Right renal cortex interstitium (tissue), 3 donors: ENCODE data around the gene TRPM7. TPM values are rescaled to one million over a fixed set of nuclear protein-coding genes. Genes with fewer than 3 reads are reported as not detected.
"Not testable (repeated sequence)": the region's sequence is repeated elsewhere in the genome, so short reads cannot be mapped to it uniquely, and the experiment has no call there.

Experiments
- DNase-seq, 3 donors: peaks; one replicate each; pipeline ENCODE4 v3.0.0-alpha.2; 2013; ENCODE audit warnings: low read depth in 3 of 3, low spot score in 2 of 3
- polyA plus RNA-seq, 3 donors: library from polyadenylated mRNA; unstranded; fragments of 120-200 nt; gene quantifications; one replicate each; pipeline ENCODE4 v1.2.1, GENCODE V29; 2013; ENCODE audit not compliant: insufficient read length in 3 of 3

Gene TRPM7
- 10 to 100 TPM; 45.9 to 50.1 (median 48.5) TPM for polyA plus RNA-seq

DNA sequence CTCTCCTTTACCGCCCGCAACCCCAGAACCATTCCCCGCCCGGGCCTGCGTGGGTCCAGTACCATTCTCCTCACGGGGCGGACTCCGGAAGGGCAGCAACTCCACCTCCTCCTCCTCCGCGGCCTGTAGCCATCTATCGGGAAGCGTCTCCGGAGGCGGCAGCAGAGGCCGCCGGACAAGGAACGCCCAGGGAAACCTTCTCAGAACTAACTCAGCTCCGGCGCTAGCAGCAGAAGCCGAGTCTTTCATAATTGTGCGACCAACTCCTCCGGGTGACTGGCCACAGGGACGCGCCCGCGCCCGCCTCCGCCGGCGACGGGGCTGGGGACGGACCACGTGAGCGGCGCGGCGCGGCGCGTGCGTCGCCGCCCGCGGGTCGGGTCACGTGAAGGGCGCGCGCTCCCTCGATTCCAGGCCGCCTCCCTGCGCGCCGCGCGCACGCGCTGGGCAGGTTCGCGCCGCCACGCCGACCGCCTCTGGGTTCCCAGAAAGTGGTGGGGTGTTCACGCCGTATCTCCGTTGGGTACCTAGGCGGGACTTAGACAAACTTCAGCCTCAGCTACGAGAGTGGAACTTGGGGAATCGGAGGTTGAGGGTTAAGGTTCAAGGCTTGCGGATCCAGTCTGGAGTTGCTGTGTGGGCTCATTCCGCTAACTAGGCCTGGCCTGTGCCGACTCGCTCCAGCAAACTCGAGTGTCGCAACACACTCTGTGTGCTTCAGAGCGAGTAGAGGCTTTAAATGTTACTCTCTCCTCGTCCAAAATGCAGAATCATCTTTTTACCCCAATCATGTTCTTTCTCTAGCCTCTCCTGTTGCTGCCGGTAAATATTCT lies at the start of gene TRPM7:
Gene TRPM7 (minus strand): TSS at position 329 of the 833 bp plus-strand sequence. CDS start 264 bp downstream, at position 65.
- peak; percentile 83 to 87 (median 84) for DNase-seq

- no peak for DNase-seq
Measured at GRCh38 chr15:50735156-50735555, 48.6 kb upstream of the TRPM7 start.

GRCh38 chr15:50726315-50726714 lies 39.7 kb upstream of the TRPM7 start:
- no peak for DNase-seq

- no peak for DNase-seq
Measured at GRCh38 chr15:50718700-50719125, 32.1 kb upstream of the TRPM7 start.

DNA sequence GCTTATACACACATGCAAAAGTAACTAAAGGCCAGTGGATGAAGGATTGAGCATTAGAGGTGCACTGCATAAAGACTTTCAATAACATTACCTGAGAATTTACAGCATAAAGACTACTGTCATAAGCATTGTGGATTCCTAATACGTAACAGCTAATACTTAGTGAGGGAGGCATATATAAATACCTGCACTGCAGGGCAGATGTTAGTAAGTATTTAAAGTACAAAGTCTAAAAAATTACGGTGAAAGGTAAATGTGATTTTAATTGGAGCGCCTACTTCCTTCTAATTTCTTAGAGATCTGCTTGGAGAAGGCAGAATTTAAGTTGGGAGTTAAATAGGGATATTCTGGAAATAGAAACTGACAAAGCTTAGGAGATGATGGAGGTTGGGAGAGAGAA lies 25.4 kb upstream of the TRPM7 start:
- no peak for DNase-seq

DNA sequence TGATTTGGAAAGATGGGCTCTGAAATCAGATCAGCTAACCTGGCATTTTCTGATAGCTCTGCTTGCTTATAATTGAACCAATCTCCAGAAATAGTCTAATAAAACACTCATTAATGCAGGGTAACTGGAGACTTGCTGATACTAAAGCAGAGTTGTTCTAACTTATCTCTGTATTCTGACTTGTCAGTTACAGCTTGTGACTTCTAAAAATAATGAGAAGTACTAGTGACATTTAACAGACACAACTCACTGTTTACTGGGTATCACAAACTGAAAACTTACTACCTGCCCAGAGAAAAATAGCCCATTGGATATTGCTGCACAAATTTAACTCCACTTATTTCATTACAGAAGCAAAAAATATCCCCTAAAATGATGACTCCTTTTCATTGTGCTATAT lies 24.0 kb upstream of the TRPM7 start:
- DNase-seq: no peak

GRCh38 chr15:50707878-50708427 lies 21.4 kb upstream of the TRPM7 start:
- DNase-seq: no peak

- no peak for DNase-seq
Measured at GRCh38 chr15:50702762-50703334, 16.3 kb upstream of the TRPM7 start.

DNA sequence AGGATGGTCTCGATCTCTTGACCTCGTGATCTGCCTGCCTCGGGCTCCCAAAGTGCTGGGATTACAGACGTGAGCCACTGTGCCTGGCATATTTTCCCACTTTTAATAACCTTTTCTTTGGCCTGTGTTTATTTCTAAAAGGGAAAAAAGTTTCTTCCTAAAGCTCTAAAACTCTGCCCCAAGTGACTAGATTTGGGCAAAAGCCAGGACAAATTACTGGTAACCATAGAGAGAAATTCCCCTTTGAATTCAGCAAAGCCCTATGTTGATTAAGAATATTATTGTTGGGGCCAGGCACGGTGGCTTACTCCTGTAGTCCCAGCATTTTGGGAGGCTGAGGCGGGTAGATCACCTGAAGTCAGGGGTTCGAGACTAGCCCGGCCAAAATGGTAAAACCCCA lies 11.5 kb upstream of the TRPM7 start:
- no peak for DNase-seq

GRCh38 chr15:50697109-50697797 lies 10.7 kb upstream of the TRPM7 start:
- DNase-seq: no peak

- DNase-seq: not testable (repeated sequence)
Measured at GRCh38 chr15:50694634-50695165, 8.1 kb upstream of the TRPM7 start.

GRCh38 chr15:50687302-50687902 lies 805 bp upstream of the TRPM7 start:
- no peak for DNase-seq

DNA sequence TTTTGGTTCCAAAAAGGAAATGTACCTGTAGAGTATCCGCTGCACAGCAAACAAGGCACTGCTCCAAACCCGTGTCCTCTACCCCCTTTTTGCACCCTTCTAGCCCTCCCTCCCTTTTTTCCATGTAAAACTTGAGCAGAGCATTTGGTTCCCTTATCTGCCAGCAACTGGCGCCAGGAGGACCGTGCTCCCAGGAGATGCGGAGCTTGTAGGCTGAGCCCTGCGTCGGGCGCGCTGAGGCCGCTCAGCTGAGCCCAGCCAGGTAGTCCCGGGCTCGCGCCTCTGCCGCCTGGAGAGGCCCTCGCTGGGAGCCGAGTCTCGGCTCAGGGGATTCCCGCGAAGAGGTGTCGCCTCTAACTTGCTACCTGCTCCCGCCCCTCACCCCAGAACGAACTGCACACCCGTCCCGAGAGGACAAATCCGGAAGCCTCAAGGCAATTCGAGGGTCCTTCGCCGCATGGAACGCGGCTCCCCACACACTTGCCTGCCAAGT lies 575 bp downstream of the TRPM7 start:
- peak in 2 of 3 donors; percentile 36 to 54 for DNase-seq

GRCh38 chr15:50685191-50685975 lies 1.2 kb downstream of the TRPM7 start:
- no peak for DNase-seq

DNA sequence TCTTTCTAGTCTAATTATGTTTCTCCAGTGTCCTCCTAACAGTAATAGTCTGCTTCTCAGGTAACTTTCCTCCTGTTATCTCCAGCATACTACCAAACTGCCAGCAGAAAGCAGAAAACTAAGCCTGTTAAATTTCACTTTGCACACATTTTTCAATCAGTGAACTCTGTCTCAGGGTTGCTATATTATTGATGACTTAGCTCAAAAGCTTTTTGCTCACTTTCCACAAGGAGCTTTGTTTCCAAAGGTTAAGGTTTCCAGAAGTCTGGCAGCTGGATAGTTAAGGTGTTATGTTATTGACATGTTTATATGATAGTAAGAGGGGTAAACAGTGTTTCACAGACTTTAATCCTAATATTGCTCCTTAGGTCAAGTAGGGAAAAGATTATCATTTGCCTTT lies 5.1 kb downstream of the TRPM7 start:
- no peak for DNase-seq

DNA sequence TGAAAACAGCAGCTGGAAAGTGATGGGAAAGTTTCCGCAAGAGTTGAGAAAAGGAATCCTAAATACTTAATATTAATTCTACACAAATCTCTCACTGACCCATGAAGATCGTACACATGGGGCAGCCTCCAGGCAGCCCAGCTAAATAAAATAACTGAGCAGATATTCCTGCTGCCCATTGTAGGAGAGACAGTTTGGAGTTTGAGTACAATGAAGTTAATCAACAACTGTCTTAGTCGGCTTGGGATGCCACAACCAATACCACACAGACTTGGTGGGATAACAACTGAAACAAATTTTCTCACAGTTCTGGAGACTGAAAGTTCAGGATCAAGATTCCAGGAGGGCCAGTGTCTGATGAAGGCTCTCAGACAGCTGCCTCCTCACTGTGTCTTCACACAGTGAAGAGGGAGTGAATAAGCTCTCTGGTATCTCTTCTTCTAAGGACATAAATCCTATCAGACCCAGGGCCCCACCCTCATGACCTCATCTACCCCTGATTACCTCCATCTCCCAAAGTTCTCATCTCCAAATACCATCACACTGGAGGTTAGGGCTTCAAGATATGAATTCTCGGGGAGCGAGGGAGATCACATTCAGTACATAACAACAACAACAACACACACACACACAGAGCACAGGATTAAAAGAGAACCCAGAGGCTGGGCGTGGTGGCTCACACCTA lies 9.7 kb downstream of the TRPM7 start:
- no peak for DNase-seq

DNA sequence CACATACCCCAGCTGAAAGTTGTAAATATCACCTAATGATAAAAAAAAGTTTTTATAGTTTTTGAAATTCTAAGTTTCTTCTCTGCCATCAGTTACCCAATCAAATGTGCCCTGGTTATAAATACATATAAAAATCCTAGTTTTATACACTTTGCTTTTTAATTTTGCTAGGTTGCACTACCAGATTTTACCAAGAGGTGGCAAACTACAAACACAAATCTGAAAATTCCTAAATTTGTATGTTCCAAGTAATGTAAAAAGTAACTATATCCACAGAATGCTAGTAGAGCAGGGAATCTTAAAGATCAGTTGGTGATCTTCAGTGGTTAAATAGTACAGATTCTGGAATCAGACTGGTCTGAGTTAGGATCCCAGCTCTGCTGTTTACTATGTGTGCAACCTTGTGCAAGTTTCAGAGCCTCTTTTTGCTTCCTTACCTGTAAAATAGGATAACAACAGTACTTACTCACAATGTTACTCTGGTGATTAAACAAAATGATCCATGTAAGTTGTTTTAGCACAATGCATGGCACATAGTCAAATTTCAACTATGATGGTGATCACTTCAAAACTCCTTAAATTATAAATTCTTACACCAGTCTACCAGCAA lies 11.0 kb downstream of the TRPM7 start:
- DNase-seq: peak in 1 of 3 donors; percentile 33

- no peak for DNase-seq
Measured at GRCh38 chr15:50670115-50670514, 16.5 kb downstream of the TRPM7 start.

- DNase-seq: no peak
Measured at GRCh38 chr15:50669611-50670010, 17.0 kb downstream of the TRPM7 start.
